ENCODE results near the gene SLC16A3.
A peak's percentile ranks its signal among the peaks of the same experiment; 100 is the strongest.

Gene SLC16A3

GRCh38 chr17:82237083-82237745 is 8.4 kb downstream of the SLC16A3 start:
- DNase-seq: no peak

- DNase-seq: no peak
These were observed 9.1 kb downstream of the SLC16A3 start for GRCh38 chr17:82237746-82238471.

DNA sequence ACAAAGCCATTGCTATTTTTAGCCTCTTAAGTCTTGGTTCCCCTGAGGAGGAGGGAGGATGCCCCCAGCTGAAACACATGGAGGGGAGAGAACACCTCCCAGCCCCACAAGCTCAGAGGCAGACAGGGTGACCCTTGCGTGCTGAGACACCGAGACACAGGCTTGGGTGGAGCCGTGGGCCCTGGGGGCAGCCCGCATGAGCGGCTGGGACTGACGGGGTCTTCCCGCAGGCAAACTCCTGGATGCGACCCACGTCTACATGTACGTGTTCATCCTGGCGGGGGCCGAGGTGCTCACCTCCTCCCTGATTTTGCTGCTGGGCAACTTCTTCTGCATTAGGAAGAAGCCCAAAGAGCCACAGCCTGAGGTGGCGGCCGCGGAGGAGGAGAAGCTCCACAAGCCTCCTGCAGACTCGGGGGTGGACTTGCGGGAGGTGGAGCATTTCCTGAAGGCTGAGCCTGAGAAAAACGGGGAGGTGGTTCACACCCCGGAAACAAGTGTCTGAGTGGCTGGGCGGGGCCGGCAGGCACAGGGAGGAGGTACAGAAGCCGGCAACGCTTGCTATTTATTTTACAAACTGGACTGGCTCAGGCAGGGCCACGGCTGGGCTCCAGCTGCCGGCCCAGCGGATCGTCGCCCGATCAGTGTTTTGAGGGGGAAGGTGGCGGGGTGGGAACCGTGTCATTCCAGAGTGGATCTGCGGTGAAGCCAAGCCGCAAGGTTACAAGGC is 9.8 kb downstream of the SLC16A3 start:
- DNase-seq: peak; percentile 65 to 70

- DNase-seq: no peak
These were observed 10.6 kb downstream of the SLC16A3 start for GRCh38 chr17:82239401-82239925.

DNA sequence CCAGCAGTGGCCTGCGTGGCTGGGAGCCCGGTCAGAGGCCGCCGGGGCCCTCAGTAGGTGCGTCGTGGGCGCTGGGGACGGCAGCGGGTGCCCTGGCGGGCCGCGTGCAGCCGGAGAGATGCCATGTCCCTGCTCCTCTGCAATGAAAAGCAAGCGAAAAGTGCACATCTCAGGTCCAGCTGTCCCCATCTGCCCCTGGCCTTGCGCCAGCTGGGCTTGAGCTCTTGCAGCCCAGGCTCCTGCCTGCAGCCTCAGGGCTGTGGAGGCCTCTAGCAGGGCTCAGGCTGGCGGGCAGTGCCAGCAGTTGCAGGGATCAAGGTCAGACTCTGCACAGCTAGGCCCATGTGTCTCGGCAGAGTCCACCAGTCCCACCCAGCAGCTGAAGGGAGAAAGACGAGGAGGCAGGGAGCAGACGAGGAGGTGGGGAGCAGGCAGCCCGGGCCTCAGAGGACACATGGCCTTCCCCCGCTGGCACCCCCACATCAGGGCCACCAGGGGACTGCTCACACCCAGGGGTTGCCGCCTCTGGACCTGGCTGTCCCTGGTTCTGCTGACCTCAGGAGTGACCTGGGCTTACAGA is 11.2 kb downstream of the SLC16A3 start:
- no peak for DNase-seq

DNA sequence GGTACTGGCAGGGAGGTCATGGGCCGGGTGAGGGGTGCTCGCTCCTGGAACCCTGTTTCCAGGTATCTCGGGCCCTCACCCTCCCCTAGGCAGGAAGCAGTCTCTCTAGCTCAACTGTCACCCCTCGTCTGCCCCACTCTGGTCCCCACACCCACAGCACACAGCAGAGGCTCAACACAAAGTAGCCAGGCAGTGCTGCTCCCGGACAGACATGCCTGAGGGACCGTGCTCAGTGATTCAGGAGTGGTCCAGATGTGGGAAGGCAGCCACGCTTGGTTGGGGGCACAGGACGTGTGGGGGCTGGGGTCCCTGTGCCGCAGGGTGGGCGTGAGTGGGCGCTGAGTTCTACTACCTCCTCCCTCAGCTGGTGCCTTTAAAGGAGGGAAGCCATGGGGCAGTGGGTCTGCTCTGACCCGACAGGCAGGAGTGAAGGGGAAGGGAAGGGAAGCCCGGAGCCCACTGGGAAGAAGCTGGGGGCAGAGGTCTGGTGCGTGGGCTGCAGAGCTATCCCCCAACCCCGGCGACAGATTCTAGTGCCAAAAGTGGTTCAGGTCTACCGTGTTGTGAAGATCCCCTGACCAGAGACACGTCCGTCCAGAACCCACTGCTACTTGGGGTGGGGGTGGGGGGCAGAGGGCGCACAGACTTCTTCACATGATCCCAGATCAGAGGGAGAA is 11.8 kb downstream of the SLC16A3 start:
- DNase-seq: no peak

GRCh38 chr17:82241183-82241925 is 12.5 kb downstream of the SLC16A3 start:
- peak in 1 of 2 experiments; percentile 36 for DNase-seq

- no peak for DNase-seq
These were observed 13.3 kb downstream of the SLC16A3 start for GRCh38 chr17:82241926-82242697.

DNA sequence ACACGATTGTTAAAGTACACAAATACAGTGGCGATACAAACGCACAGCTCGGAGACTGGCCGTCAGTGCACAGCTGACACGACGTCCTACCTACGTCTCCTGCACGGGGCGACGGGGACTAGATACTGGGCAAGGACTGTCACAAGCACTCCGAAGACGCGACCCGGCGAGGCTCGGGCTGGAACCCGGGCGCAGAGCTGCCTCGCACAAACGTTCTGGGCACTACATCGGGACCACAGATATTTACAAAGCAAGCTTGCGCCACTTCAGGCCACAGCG is 13.8 kb downstream of the SLC16A3 start:
- no peak for DNase-seq

DNA sequence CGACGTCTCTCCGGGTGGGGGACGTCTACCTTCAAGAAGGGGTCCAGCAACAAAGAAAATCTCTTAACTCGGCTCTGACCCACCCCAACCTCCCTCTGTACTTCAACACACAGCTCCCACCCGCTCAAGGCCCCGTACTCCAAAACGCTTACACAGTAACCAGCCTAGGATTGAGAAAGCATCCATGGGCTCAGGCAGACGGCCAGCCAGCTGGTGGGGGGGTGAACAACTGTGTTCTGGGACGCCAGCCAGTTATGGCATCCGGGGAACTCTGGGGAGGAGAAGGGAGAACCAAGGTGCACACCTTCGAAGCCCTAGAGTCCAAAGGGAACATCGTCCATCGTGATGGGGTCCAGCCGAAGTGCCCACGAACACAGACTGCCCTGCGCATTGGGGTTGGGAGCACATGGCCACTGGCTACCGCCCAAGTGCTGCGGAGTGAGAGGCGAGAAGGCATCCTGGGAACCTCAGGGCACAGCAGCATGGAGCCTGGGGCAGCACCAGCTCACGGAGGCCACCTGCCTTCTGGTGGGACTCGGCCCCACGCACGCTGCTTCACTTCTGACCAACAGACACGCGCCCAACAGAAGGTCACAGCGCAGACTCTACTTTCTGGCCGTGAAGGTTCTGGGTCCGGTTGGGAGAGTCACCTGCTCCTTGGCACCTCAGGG is 14.3 kb downstream of the SLC16A3 start:
- DNase-seq: no peak

DNA sequence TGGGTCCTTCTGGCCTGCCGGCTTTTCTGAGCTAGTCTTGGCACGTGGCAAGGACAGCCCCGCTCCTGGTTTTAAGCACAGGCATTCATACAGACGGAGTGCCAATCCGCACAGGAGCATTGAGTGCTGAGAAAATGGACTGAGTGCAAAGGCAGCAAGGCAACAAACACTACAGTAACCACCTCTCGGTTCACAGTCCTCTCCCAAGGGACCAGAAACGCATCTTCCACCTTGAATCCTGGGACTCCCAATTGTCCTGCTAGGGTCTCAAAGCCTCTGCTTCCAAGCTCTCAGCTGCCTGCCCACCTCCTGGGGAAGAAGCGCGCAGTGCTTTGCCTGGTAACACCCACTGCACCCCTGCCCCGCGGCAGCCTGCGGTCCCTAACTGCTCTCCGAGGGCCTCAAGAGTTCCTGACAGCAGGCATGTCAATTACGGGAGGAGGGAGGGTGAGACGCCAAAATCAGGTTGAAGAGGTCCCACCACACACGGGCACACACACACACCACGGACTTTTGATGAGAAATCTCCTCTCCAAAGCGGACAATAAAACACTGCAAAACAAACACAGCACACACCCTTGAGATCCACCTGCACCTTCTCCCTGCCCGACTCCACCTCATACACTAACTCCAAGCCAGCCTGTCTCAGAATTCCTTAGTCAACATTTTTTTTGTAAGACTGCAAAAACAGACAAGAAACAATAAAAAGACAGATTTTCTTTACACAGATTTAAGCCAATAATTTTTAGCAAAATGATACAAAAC is 15.0 kb downstream of the SLC16A3 start:
- no peak for DNase-seq

DNA sequence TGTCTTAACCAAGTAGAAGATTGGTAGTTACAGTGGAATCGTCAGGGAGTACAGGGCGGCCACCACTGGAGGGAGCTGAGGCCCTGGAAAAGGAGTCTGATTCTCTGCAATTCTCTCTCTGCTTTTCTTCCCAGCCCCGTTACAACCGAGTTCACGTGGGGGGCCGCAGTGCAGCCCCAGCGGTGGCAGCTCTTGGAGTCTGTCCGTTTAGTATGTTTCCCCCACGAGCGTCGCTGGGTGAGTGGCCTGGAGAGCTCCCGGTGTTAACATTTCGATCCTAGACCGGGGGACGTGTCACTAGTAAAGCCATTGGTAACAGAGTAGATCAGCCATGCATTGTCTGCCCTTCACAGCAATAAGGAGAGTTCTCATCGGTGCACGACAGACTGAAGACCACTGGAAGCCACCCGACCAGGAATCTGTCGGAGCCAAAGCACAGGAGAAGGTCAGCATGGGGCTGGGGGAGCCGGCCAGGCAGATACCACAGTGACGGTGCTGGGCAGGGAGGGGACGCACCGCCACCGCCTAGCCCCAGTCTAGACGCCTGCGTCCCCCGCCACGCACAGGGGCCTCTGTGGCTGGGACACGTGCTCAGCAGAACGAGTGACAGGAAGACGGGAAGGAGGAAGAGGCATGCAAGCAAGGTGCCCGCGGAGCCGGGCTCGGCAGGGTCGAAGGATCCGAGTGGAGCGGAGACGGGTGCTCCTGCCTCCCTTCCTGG is 15.7 kb downstream of the SLC16A3 start:
- DNase-seq: no peak

- DNase-seq: no peak
These were observed 16.5 kb downstream of the SLC16A3 start for GRCh38 chr17:82245134-82246039.

DNA sequence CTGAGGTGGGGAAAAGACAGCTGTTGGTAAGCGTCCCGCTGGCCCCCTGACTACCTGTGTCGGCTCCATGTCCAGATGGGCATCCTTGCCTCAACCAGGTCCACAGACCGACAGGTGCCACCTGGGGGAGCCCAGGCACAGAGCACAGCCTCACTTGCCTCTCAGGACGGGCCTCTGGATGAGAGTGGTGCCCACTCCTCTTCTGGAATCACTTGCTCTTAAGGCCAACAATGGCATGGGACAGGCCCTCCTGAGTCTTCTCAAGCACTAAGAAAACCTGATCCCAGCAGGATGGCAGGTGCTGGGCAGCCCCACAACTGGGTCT is 17.2 kb downstream of the SLC16A3 start:
- no peak for DNase-seq

- no peak for DNase-seq
These were observed 17.7 kb downstream of the SLC16A3 start for GRCh38 chr17:82246365-82247181.

GRCh38 chr17:82247182-82247823 is 18.5 kb downstream of the SLC16A3 start:
- DNase-seq: no peak

Data from activated CD4-positive, alpha-beta T cell treated with anti-CD3 and anti-CD28 coated beads, Interleukin-2, amount 50 U/mL, for 4 hours (primary cell).